Spleen (tissue), 11 donors: ENCODE measurements around the gene PPHLN1. TPM values are rescaled to one million over a fixed set of nuclear protein-coding genes. Genes with fewer than 3 reads are reported as not detected.

Source experiments
- DNase-seq: peaks from one replicate; pipeline ENCODE4 v3.0.0-alpha.2; 2020
- H3K27ac ChIP-seq, 8 donors: fragments of 200-600 bp; sonication (generic) in 7 of 8; 1 replicate in 4 of 8; 2 replicates in 4 of 8; pipeline versions ENCODE4 v1.5.0 to v1.8.0; 2016 to 2021; ENCODE audit warnings: inconsistent platforms in 4 of 8, mild to moderate bottlenecking in 4 of 8, moderate library complexity in 1 of 8
- H3K27me3 ChIP-seq, 7 donors: fragments of 200-600 bp; sonication (generic) in 6 of 7; replicated peaks in 1 of 7; 1 replicate in 4 of 7; 2 replicates in 3 of 7; pipeline versions ENCODE4 v1.5.0 to v1.8.0; 2016 to 2021; ENCODE audit warnings: inconsistent platforms in 3 of 7, mild to moderate bottlenecking in 1 of 7
- H3K36me3 ChIP-seq, 6 donors: fragments of 200-600 bp; sonication (generic) in 5 of 6; 1 replicate in 4 of 6; 2 replicates in 2 of 6; pipeline versions ENCODE4 v1.5.0 to v1.8.0; 2016 to 2021; ENCODE audit warnings: inconsistent platforms in 2 of 6
- H3K4me1 ChIP-seq, 6 donors: fragments of 200-600 bp; sonication (generic) in 5 of 6; 1 replicate in 3 of 6; 2 replicates in 3 of 6; pipeline versions ENCODE4 v1.5.0 to v1.8.0; 2016 to 2021; ENCODE audit warnings: inconsistent platforms in 3 of 6
- H3K4me3 ChIP-seq, 8 donors: fragments of 200-600 bp; sonication (generic) in 7 of 8; 1 replicate in 4 of 8; 2 replicates in 4 of 8; pipeline versions ENCODE4 v1.5.0 to v1.8.0; 2016 to 2021; ENCODE audit warnings: inconsistent platforms in 4 of 8, mild to moderate bottlenecking in 4 of 8, moderate library complexity in 2 of 8
- H3K9me3 ChIP-seq, 8 donors: fragments of 200-600 bp; sonication (generic) in 7 of 8; 1 replicate in 4 of 8; 2 replicates in 4 of 8; pipeline versions ENCODE4 v1.5.0 to v1.8.0; 2016 to 2021; ENCODE audit warnings: inconsistent platforms in 4 of 8
- POLR2A ChIP-seq, 3 donors: fragments of 450-650 bp; IDR thresholded peaks; one replicate each; pipeline ENCODE4 v1.5.1; 2017; ENCODE audit warnings: antibody characterized with exemption in 3 of 3, mild to moderate bottlenecking in 1 of 3
- POLR2AphosphoS5 ChIP-seq, 3 donors: sonication (generic); formaldehyde crosslinking; IDR thresholded peaks; one replicate each; pipeline ENCODE4 v1.5.1; 2017; ENCODE audit warnings: antibody characterized with exemption in 3 of 3
- WGBS, 5 donors: extraction: QIAGEN DNeasy Blood & Tissue Kit in 3 of 5; methylation state at CpG; one replicate each; pipeline versions ENCODE4 v1.1.5 to v1.1.7; 2013 to 2018; 5-methylcytosine and 5-hydroxymethylcytosine counted together
- intact Hi-C: fragments of 100-400 bp; cut with DNase I; formaldehyde crosslinking; loops from one replicate; pipeline ENCODE4 v1.15.0; 2023; ENCODE audit warnings: low total_unique reads
- polyA plus RNA-seq, 3 donors: library from polyadenylated mRNA; stranded (reverse); fragments of 200-250 nt; gene quantifications; one replicate each; pipeline ENCODE4 v1.2.1, GENCODE V29; 2013
- total RNA-seq, 7 donors: library from RNA; depleted of rRNA in 3 of 7; stranded (reverse); fragments of >200 nt in 3 of 7; fragmentation: NEBNext Ultra II Directional in 4 of 7; extraction: Animal tissue kit (Norgen Biotek cat#: 25700) in 4 of 7; gene quantifications; one replicate each; pipeline versions ENCODE4 v1.1.0 to v1.2.1, GENCODE V29; 2016 to 2021
- TF ChIP-seq, protein P1 (sequence below), 11 experiments: fragments of 200-600 bp in 7 of 11; fragments of 450-650 bp in 4 of 11; sonication (generic) in 4 of 11; IDR thresholded peaks in 8 of 11; conservative IDR thresholded peaks in 3 of 11; 1 replicate in 7 of 11; 2 replicates in 4 of 11; pipeline versions ENCODE4 v1.4.0 to v1.8.0; 2016 to 2021; ENCODE audit warnings: antibody characterized with exemption in 11 of 11, inconsistent platforms in 4 of 11, mild to moderate bottlenecking in 1 of 11
- donor health status: healthy with polysubstance abuse.
- donor health status: DM: no; HTN: no; CAD: no; lungs with moderate emphysema.
- donor health status: DM: no; HTN: no; CAD: no.
- donor health status: Bipolar disorder and iron deficiency.
- donor health status: healthy.
- donor health status: DM: no; HTN: no; CAD: no.
- donor health status: DM: yes; HTN: yes; CAD: no.

The PPHLN1 gene
- total and polyA plus RNA-seq, 10 donors, result 39.6 to 103 (median 65.2) TPM

DNA sequence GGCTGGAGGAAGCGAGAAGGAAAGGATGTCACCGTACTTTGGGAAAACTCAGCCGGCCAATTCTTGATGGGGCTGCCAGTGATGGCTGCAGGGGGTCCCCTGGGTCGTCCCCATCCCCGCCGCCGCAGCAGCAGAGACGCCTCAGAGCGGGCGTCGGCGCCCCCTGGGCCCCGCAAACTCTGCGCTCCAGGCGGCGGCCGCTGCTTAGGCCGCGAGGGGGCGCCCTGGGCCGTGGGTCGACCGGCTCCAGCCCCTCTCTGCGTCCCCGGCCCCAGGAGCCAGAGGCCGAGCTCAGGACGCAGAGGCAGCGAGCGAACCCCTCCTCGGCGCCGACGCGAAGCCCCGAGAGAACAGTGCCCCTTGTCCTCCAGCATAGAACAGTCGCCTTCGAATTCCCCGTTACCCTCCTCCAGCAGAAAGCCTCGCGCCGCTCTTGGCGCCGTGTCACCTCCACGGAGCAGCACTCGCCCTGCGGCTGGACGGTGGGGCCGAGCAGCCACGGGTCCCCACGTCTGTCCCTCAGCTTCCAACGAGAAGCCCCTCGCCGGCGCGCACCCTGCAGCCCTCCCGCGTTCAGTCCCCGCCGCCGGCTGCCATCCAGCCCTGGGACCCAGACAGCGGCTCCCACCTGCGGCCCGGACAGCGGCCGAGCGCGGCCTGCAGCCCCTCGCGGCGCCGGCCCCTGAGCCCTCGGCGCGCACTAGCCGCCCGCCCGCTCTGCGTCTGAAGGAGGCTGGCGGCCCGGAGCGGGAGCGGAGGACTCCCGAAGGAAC, 157.0 kb downstream of the PPHLN1 start:
- Histone ChIP-seq H3K4me3 (peak overlapping the region; percentile 66 to 97 (median 80)), H3K4me1 (peaks cover 7 to 69% (median 45%) of the 10 kb centered on the region in 6 donors), H3K36me3 (no peaks in the 10 kb centered on the region), H3K9me3 (no peaks in the 10 kb centered on the region), H3K27ac (peak overlapping the region; percentile 81 to 94 (median 90)), H3K27me3 (peaks cover 0 to 28% (median 8%) of the 10 kb centered on the region in 7 donors)
- TF ChIP-seq, protein P1, sequence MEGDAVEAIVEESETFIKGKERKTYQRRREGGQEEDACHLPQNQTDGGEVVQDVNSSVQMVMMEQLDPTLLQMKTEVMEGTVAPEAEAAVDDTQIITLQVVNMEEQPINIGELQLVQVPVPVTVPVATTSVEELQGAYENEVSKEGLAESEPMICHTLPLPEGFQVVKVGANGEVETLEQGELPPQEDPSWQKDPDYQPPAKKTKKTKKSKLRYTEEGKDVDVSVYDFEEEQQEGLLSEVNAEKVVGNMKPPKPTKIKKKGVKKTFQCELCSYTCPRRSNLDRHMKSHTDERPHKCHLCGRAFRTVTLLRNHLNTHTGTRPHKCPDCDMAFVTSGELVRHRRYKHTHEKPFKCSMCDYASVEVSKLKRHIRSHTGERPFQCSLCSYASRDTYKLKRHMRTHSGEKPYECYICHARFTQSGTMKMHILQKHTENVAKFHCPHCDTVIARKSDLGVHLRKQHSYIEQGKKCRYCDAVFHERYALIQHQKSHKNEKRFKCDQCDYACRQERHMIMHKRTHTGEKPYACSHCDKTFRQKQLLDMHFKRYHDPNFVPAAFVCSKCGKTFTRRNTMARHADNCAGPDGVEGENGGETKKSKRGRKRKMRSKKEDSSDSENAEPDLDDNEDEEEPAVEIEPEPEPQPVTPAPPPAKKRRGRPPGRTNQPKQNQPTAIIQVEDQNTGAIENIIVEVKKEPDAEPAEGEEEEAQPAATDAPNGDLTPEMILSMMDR (IDR thresholded peaks at IDR 0.05 in 8 of 11, conservative IDR thresholded peaks at IDR 0.05 in 3 of 11), result peak; percentile 66 to 95 (median 87)
- TF ChIP-seq POLR2A (IDR thresholded peaks at IDR 0.05), result no peak
- TF ChIP-seq POLR2AphosphoS5 (IDR thresholded peaks at IDR 0.05), result peak; percentile 37 to 75 (median 68)
- 1 to 2% (median 1%) methylated on average over 6 to 83 of the region's 83 CpGs for WGBS, 5 donors
- peak; percentile 94 for DNase-seq
- intact Hi-C loops, result loop anchor here (10.0 kb wide), 2 partner anchors 82 to 802 kb away; no protein-coding TSS in a partner anchor

DNA sequence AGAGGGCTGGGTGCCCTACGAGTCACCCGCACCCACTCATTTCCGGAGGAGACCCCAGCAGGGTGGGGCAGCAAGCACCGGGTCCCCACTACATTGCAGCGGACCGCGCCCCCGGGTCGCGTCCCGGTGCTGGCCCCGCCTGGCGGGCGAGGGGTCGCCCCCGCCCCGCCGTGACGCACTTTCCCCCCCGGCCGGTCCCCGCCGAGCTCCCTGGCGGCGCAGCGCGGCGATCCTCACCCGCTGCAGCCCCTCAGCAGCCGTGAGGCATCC, 157.5 kb downstream of the PPHLN1 start:
- peaks cover 0 to 28% (median 8%) of the 10 kb centered on the region in 7 donors for H3K27me3 ChIP-seq
- no peaks in the 10 kb centered on the region for H3K9me3 ChIP-seq
- TF ChIP-seq POLR2A (IDR thresholded peaks at IDR 0.05) (no peak), POLR2AphosphoS5 (IDR thresholded peaks at IDR 0.05) (peak in 1 of 3 donors; percentile 3)
- peaks cover 7 to 67% (median 45%) of the 10 kb centered on the region in 6 donors for H3K4me1 ChIP-seq
- peak overlapping the region; percentile 66 to 97 (median 80) for H3K4me3 ChIP-seq
- H3K36me3 ChIP-seq, result no peaks in the 10 kb centered on the region
- peak; percentile 89 for DNase-seq
- H3K27ac ChIP-seq, result peak overlapping the region; percentile 81 to 94 (median 90)
- intact Hi-C loops, result loop anchor here (10.0 kb wide), 2 partner anchors 81 to 801 kb away; no protein-coding TSS in a partner anchor
- 0 to 1% (median 1%) methylated on average over 2 to 30 of the region's 30 CpGs; no CpG with 5 or more reads in 2 of the 5 donors for WGBS, 5 donors

GRCh38 chr12:42484996-42485395, 159.0 kb downstream of the PPHLN1 start:
- TF ChIP-seq POLR2A (IDR thresholded peaks at IDR 0.05), result no peak
- TF ChIP-seq, protein P1 (IDR thresholded peaks at IDR 0.05 in 8 of 11, conservative IDR thresholded peaks at IDR 0.05 in 3 of 11), result no peak
- no peak for TF ChIP-seq POLR2AphosphoS5 (IDR thresholded peaks at IDR 0.05)
- 52 to 75% (median 71%) methylated on average over 3 of the region's 3 CpGs for WGBS, 5 donors

DNA sequence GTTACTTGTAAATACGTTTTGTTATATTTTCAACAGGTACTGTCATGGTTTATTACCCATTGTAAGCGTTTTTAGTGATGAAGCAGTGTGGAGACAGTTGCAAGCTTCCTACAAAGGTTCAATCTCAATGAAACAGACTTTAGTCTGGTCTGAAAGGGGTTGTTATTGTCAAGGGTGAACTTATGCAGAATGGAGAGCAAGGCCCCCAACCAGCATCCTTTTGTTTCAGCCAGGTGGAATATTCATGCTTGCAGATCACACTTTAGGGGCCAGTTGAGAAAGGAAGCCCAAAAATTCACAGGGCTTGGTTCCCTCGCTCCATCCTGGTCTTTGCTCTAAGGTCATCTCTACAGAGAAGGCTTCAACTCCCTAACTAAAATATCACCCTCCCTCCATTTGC, 159.9 kb downstream of the PPHLN1 start:
- intact Hi-C loops, result loop anchor here (10.0 kb wide), 2 partner anchors 79 to 799 kb away; no protein-coding TSS in a partner anchor
- H3K27me3 ChIP-seq, result peaks cover 0 to 28% (median 8%) of the 10 kb centered on the region in 7 donors

More at GRCh38 chr12:42484996-42485395, 159.0 kb downstream of the PPHLN1 start:
- H3K27ac ChIP-seq, result peak overlapping the region in 4 of 8 donors; percentile 46 to 94 (median 90)
- H3K4me1 ChIP-seq, result peaks cover 7 to 54% (median 33%) of the 10 kb centered on the region in 6 donors
- no peak for DNase-seq
- H3K4me3 ChIP-seq, result peak overlapping the region in 4 of 8 donors; percentile 78 to 97 (median 85)
- intact Hi-C loops, result loop anchor here (10.0 kb wide), 2 partner anchors 80 to 800 kb away; no protein-coding TSS in a partner anchor
- H3K27me3 ChIP-seq, result peaks cover 0 to 28% (median 8%) of the 10 kb centered on the region in 7 donors
- no peaks in the 10 kb centered on the region for H3K36me3 ChIP-seq
- H3K9me3 ChIP-seq, result no peaks in the 10 kb centered on the region

More for the DNA sequence above, 159.9 kb downstream of the PPHLN1 start:
- 77 to 94% (median 87%) methylated on average over 3 of the region's 3 CpGs for WGBS, 5 donors
- DNase-seq, result no peak
- Histone ChIP-seq H3K4me3 (no peak overlapping the region), H3K9me3 (no peaks in the 10 kb centered on the region), H3K4me1 (peaks cover 7 to 46% (median 26%) of the 10 kb centered on the region in 6 donors), H3K36me3 (no peaks in the 10 kb centered on the region), H3K27ac (no peak overlapping the region)
- TF ChIP-seq POLR2AphosphoS5 (IDR thresholded peaks at IDR 0.05) (no peak), POLR2A (IDR thresholded peaks at IDR 0.05) (no peak)
- TF ChIP-seq, protein P1 (IDR thresholded peaks at IDR 0.05 in 8 of 11, conservative IDR thresholded peaks at IDR 0.05 in 3 of 11), result no peak
